Activated naive CD8-positive, alpha-beta T cell treated with anti-CD3 and anti-CD28 coated beads, Interleukin-2, amount 10 ng/mL, durations not matched to agents 7 days and 5 days (primary cell): Measurements from ENCODE around the gene CACNA1F. TPM values are rescaled to one million over a fixed set of nuclear protein-coding genes. Genes with fewer than 3 reads are reported as not detected.
A peak's percentile ranks its signal among the peaks of the same experiment; 100 is the strongest.

Experiments
- ATAC-seq: fragments of 150-1000 bp; cut with Tn5 transposase; one replicate; pipeline ENCODE4 v1.10.0; 2021; ENCODE audit warnings: low read depth, moderate library complexity
- POLR2A ChIA-PET: fragments of 350-600 bp; sonication (Branson Sonifier 250); formaldehyde crosslinking; loops from one replicate; lab custom pipeline; 2021; ENCODE audit warnings: antibody characterized with exemption; lab: Charles Lee
- DNase-seq: peaks from one replicate; pipeline ENCODE4 v3.0.0; 2021
- H3K27ac Mint-ChIP-seq: one replicate; pipeline ENCODE4 v1.8.0; 2022; ENCODE audit warnings: mild to moderate bottlenecking, mixed read lengths
- H3K27me3 Mint-ChIP-seq: one replicate; pipeline ENCODE4 v1.8.0; 2022; ENCODE audit warnings: mild to moderate bottlenecking, moderate library complexity, mixed read lengths
- H3K36me3 Mint-ChIP-seq: one replicate; pipeline ENCODE4 v1.8.0; 2021; ENCODE audit warnings: mild to moderate bottlenecking, mixed read lengths
- H3K4me1 Mint-ChIP-seq: one replicate; pipeline ENCODE4 v1.8.0; 2021; ENCODE audit warnings: mixed read lengths
- H3K4me3 Mint-ChIP-seq: one replicate; pipeline ENCODE4 v1.8.0; 2022; ENCODE audit warnings: mild to moderate bottlenecking, moderate library complexity, mixed read lengths
- H3K9me3 Mint-ChIP-seq: one replicate; pipeline ENCODE4 v1.8.0; 2021; ENCODE audit warnings: mixed read lengths
- total RNA-seq, 2 experiments: library from RNA; stranded (reverse); gene quantifications; one replicate each; pipeline ENCODE4 v1.2.3, GENCODE V29; 2021

Gene CACNA1F
- total RNA-seq, 2 experiments from 2014 or later: 1.7 to 2.2 TPM

DNA sequence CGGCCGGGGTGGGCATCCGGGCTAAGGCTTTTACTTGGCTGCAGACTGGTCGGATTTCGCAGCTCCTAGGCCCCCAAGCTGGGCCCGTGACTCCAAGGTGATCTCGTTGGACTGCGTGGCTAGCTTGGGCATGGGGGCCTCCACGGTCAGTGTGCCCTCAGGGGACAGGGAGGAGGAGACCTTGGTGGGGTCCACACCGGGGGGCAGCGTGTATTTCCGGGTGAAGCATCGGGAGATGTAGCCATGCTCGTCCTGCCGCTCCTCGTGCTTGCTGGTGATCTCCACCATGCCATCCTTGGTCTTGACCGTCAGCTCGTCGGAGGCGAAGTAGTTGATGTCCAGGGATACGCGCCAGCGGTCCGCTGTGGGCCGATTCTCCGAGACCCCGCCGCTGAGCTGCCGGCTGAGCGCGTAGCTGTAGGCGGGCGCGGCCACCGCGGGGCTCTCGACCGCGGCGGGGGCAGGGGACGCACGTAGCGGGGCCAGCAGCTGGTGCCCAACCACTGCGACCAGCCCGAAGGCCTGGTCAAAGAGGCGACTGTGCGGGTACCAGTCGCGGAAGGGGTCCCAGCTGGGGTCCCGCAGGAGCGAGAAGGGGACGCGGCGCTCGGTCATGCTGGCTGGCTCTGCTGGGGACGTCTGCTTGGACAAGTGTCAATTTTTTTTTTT lies 881 bp upstream of the CACNA1F start:
- no peak overlapping the region for H3K4me3 Mint-ChIP-seq
- ATAC-seq: no peak
- POLR2A ChIA-PET: interaction anchor here (1.7 kb wide), 1 partner anchor 25 kb away, joined by 4 read pairs; no protein-coding TSS in a partner anchor
- no peaks in the 10 kb centered on the region for H3K9me3 Mint-ChIP-seq
- DNase-seq: no peak
- H3K27ac Mint-ChIP-seq: no peak overlapping the region
- H3K27me3 Mint-ChIP-seq: no peaks in the 10 kb centered on the region
- H3K36me3 Mint-ChIP-seq: no peaks in the 10 kb centered on the region
- H3K4me1 Mint-ChIP-seq: peaks cover 27% of the 10 kb centered on the region

DNA sequence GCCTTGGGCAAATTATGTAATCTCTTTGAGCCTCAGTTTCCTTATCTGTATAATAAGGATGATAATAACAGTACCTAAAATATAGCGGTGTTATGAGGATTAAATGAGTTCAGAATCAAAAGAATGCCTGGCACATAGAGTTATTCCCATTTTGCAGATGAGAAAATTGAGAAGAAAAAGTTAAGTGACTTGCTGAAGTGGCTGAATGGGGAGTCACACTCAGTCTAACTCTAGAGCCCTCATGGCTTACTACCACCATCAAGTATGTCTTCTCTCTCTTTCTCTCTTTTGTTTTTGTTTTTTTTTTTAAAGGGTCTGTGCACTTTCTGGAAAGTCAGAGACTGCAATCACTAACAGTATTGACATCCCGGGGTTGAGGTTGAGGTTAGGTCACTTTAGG lies 615 bp downstream of the CACNA1F start:
- Mint-ChIP-seq H3K27me3 (no peaks in the 10 kb centered on the region), H3K36me3 (no peaks in the 10 kb centered on the region), H3K27ac (peak overlapping the region; percentile 45), H3K9me3 (no peaks in the 10 kb centered on the region), H3K4me1 (peaks cover 27% of the 10 kb centered on the region), H3K4me3 (no peak overlapping the region)
- no peak for DNase-seq
- no peak for ATAC-seq
- POLR2A ChIA-PET: no interaction called here

DNA sequence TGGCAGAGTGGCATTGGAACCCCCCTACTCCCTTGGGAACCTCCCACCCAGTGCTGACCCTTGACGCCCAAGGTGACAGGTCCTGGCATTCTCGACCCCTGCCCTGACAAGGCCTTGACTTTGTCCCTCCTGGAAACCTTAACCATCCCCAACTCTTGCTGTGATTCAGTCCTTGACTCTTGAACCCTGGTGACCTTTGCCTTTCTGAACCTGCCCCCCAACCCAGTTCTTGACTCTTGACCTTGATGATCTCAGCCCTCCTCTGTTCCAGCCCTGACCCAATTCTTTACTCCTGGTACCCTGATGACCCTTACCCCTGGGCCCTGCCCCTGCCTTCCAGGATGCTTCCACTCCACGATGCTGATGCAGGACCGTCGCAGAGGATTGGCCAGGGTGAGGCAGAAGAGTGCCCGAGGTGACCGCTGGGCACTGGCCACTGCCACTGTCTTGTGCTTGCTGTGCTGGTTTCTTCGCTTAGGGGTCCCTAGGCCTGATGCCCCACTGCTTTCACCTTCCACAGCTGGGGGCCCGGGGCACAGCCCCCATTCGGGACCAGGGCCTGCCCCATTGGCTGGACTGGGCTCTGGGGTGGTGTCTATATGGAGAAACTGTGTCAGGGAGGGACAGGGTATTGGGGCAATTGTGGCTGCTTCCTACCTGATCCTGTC lies 1.7 kb downstream of the CACNA1F start:
- H3K27ac Mint-ChIP-seq: peak overlapping the region; percentile 90
- no peak for ATAC-seq
- H3K27me3 Mint-ChIP-seq: no peaks in the 10 kb centered on the region
- POLR2A ChIA-PET: interaction anchor here (1.0 to 1.7 kb wide), 2 partner anchors 31 to 430 kb away, joined by 3 to 4 read pairs; partner anchors contain the start of genes HDAC6 and SYP
- peak overlapping the region; percentile 81 for H3K4me3 Mint-ChIP-seq
- peaks cover 19% of the 10 kb centered on the region for H3K4me1 Mint-ChIP-seq
- DNase-seq: no peak
- no peaks in the 10 kb centered on the region for H3K9me3 Mint-ChIP-seq
- H3K36me3 Mint-ChIP-seq: no peaks in the 10 kb centered on the region

DNA sequence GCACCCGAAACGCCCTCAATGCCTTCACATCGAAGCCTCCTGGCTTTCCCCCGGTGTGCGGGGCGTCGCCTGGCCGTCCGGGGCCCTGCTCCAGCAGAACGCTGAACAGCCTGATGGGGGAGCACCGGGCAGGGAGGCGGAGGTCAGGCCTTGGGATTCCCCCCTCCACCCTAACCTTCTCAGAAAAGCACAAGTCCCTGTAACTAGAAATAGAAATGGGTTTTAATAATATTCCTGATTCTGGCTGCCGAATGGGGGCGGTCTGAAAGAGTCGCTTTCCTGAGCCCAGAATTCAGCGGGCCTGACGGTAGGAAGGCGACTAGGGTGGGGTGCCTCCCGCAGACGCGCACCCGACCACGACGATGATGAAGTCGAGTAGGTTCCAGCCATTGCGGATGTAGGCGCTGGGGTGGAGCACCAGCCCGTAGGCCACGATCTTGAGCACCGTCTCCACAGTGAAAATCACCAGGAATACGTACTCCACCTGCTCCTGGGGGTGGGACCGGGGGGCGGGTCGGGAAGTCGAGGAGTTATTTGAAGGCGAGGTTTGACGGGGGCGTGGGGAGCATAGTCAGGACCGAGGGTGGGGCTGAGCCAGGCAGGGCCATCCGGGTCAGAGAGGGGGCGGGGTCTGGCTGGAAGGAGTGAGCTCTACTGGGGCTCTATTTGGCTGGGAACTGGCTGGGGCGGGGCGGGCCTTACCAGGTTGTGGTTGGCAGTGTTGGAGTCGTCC lies 2.5 kb downstream of the CACNA1F start:
- POLR2A ChIA-PET: interaction anchor here (0.8 to 1.7 kb wide), 4 partner anchors 30 to 429 kb away, joined by 3 to 4 read pairs (median 4); partner anchors contain the start of genes HDAC6 and SYP
- Mint-ChIP-seq H3K4me3 (peak overlapping the region; percentile 81), H3K27ac (peak overlapping the region; percentile 90), H3K36me3 (no peaks in the 10 kb centered on the region), H3K9me3 (no peaks in the 10 kb centered on the region), H3K27me3 (no peaks in the 10 kb centered on the region), H3K4me1 (peaks cover 19% of the 10 kb centered on the region)
- ATAC-seq (peak; percentile 80), DNase-seq (peak; percentile 74)

DNA sequence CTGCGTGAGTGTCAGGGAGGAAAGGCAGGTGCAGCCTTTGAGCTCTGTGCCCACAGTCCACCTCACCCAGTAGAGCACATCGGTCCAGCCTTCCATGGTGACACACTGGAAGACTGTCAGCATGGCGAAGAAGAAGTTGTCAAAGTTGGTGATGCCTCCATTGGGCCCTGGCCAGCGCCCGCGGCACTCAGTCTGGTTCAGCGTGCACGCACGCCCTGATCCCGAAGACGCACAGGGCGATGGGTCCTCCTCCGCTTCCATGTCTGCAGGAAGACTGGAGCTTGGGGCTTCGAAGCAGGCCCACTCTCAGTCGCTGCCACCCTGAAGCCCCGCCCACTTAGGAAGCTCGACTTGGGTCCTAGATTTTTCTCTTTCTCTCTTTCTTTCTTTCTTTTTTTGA lies 5.0 kb downstream of the CACNA1F start:
- DNase-seq: no peak
- Mint-ChIP-seq H3K4me1 (peaks cover 17% of the 10 kb centered on the region), H3K4me3 (no peak overlapping the region), H3K36me3 (no peaks in the 10 kb centered on the region), H3K27me3 (no peaks in the 10 kb centered on the region), H3K9me3 (no peaks in the 10 kb centered on the region), H3K27ac (no peak overlapping the region)
- ATAC-seq: no peak
- POLR2A ChIA-PET: no interaction called here

DNA sequence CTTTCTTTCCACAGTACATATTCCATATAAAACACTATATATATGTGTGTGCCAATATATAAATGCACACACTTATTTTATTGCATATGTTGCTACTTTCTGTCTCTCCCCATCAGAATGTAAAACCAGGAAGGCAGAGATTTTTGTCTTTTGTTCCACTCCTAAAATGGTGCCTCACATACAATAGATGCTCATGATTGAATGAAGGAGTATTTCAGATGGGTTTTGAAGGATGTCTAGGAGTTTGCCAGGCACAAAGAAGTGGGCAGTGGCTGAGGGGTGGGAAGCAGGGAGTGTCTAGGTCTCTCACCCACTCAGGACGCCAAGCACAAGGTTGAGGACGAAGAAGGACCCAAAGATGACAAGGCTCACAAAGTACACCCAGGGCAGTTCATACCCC lies 5.4 kb downstream of the CACNA1F start:
- no peak overlapping the region for H3K4me3 Mint-ChIP-seq
- H3K27me3 Mint-ChIP-seq: no peaks in the 10 kb centered on the region
- ATAC-seq (no peak), DNase-seq (no peak)
- peaks cover 16% of the 10 kb centered on the region for H3K4me1 Mint-ChIP-seq
- no peaks in the 10 kb centered on the region for H3K36me3 Mint-ChIP-seq
- POLR2A ChIA-PET: no interaction called here
- no peak overlapping the region for H3K27ac Mint-ChIP-seq
- H3K9me3 Mint-ChIP-seq: no peaks in the 10 kb centered on the region

DNA sequence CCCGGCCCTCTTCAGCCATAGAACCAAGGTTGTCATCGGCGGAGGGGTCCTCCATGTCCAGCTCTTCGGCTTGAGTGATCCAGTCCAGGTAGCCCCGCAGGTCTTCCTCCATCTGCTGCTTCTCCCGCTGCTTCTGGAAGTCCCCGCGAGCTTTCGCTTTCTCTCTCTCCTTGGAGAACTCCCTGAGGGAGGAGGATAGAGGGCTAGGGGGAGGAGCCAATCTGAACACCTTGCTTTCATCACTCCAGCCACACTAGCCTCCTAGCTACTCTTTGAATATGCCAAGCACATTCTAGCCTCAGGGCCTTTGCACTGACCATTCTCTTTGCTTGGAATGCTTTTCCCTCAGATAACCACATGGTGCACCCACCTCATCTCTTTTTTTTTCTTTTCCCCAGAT lies 6.2 kb downstream of the CACNA1F start:
- ATAC-seq: no peak
- POLR2A ChIA-PET: no interaction called here
- H3K4me1 Mint-ChIP-seq: peaks cover 14% of the 10 kb centered on the region
- H3K4me3 Mint-ChIP-seq: no peak overlapping the region
- DNase-seq: no peak
- H3K27me3 Mint-ChIP-seq: no peaks in the 10 kb centered on the region
- H3K27ac Mint-ChIP-seq: no peak overlapping the region
- H3K9me3 Mint-ChIP-seq: no peaks in the 10 kb centered on the region
- H3K36me3 Mint-ChIP-seq: no peaks in the 10 kb centered on the region

DNA sequence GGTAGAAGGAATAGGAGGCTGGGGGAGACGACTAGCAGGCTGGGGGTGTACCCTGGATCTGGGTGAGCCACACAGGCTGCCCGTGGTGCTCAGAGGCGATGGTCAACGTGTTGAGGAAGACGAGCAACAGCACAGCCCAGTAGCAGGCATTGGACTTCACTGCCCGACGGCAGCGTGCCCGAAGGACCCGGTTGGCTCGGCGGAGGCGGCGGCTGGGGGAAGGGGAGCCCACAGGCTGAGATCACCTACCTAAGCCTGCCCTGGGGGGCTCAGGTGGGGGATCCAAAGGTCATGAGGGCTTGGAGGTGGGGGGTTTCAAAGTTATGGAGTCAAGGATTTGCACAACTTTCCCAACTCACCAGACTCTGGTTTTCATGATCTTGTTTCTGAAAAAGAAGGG lies 7.3 kb downstream of the CACNA1F start:
- POLR2A ChIA-PET: no interaction called here
- Mint-ChIP-seq H3K27me3 (no peaks in the 10 kb centered on the region), H3K4me1 (peaks cover 8% of the 10 kb centered on the region), H3K4me3 (no peak overlapping the region), H3K27ac (no peak overlapping the region), H3K9me3 (no peaks in the 10 kb centered on the region), H3K36me3 (no peaks in the 10 kb centered on the region)
- ATAC-seq (no peak), DNase-seq (no peak)

DNA sequence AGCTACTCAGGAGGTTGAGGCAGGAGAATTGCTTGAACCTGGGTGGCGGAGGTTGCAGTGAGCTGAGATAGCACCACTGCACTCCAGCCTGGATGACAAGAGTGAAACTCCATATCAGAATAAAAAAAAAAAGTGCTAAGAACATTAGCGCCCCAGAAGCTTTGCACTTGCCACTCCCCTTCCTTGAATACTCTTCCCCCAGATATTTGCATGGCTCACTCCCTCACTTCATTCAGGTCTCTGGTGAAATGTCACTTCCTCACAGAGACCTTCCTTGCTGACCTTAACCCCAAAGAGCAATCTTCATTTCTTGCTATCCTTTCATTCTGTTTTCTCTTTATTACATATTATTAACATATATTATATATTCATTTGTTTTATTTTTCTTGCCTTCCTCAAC lies 11.3 kb downstream of the CACNA1F start:
- Mint-ChIP-seq H3K36me3 (no peaks in the 10 kb centered on the region), H3K27ac (no peak overlapping the region), H3K4me3 (no peak overlapping the region), H3K27me3 (no peaks in the 10 kb centered on the region), H3K9me3 (no peaks in the 10 kb centered on the region), H3K4me1 (peaks cover 1% of the 10 kb centered on the region)
- POLR2A ChIA-PET: no interaction called here
- DNase-seq (no peak), ATAC-seq (no peak)

DNA sequence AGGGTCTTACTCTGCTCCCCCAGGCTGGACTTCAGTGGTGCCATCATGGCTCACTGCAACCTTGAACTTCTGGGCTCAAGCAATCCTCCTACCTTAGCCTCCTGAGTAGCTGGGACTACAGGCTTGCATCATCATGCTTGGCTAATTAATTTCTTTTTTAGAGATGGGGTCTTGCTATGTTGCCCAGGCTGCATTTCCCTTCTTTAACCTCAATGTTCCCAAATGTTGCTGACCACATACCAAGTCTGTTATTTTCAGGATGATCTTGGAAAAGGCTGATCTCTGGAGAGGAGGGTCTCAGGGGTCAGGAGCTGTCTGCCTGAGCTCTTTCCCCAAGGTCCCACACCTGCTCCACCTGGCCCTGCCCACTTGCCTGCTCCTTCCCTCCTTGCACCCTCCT lies 13.0 kb downstream of the CACNA1F start:
- POLR2A ChIA-PET: no interaction called here
- H3K4me3 Mint-ChIP-seq: no peak overlapping the region
- H3K36me3 Mint-ChIP-seq: no peaks in the 10 kb centered on the region
- no peak overlapping the region for H3K27ac Mint-ChIP-seq
- DNase-seq (no peak), ATAC-seq (no peak)
- no peaks in the 10 kb centered on the region for H3K9me3 Mint-ChIP-seq
- peaks cover 1% of the 10 kb centered on the region for H3K4me1 Mint-ChIP-seq
- no peaks in the 10 kb centered on the region for H3K27me3 Mint-ChIP-seq

DNA sequence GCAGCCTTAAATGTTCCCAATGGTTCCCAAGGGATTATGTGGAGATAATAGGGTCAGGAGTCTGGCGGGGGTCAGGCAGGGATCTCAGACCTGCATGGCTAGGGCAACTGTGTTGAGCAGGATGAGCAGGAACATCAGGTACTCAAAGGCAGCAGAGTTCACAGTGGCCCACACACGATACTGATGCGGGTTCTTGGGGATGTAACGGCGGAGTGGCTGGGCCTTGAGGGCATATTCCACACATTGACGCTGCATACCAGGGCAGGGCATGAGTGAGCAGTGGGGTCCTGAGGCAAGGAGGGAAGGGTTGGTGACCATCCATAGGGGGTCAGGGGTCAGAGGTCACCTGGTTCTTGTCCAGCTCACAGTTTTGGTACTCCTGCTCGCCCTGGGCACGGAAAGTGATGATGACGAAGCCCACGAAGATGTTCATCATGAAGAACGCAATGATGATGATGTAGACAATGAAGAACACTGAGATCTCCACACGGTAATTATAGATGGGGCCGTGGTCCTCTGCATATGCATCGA lies 18.1 kb downstream of the CACNA1F start:
- Mint-ChIP-seq H3K27ac (no peak overlapping the region), H3K9me3 (no peaks in the 10 kb centered on the region), H3K27me3 (no peaks in the 10 kb centered on the region), H3K4me3 (no peak overlapping the region), H3K36me3 (no peaks in the 10 kb centered on the region), H3K4me1 (no peaks in the 10 kb centered on the region)
- ATAC-seq (no peak), DNase-seq (no peak)
- POLR2A ChIA-PET: no interaction called here

DNA sequence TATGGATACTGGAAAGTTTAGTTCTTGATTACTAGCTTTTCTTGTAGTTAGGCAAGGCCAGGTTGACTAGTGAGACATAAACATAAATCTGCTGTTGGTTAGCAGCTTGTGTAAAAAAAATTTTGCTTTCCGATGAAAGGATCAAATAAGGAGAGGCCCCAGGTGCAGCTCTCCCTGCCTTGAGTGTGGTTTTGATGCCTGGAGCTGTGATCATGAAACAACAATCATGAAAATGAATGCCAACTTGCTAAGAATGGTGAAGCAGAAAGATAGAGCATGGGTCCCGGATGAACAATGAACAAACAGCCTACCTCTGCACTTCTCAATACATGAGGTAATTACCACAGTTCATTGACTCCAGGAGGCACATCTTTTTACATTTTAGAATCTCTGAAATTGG lies 18.7 kb downstream of the CACNA1F start:
- Mint-ChIP-seq H3K4me1 (peaks cover 2% of the 10 kb centered on the region), H3K27me3 (no peaks in the 10 kb centered on the region), H3K27ac (no peak overlapping the region), H3K36me3 (no peaks in the 10 kb centered on the region), H3K9me3 (no peaks in the 10 kb centered on the region), H3K4me3 (no peak overlapping the region)
- POLR2A ChIA-PET: no interaction called here
- no peak for ATAC-seq
- no peak for DNase-seq

DNA sequence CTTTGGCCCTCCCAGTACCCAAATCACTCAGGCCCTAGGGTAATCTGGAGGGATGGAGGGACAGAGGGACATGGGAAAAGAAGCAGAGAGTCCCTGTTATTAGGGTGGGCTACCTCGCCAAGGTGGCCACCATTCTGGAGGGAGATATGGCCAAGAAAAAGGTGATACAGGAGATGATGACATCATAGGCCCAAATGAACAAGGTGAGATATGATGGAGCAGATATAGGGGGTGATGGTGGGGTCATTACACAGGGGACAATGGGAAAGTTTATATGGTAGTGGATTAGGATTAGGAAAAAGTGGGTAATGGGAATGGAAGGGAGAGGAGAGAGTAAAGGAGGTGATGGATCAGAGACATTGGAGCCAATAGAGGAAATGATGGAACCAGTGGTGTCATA lies 20.3 kb downstream of the CACNA1F start:
- DNase-seq: no peak
- Mint-ChIP-seq H3K27me3 (no peaks in the 10 kb centered on the region), H3K4me1 (peaks cover 5% of the 10 kb centered on the region), H3K4me3 (no peak overlapping the region), H3K36me3 (no peaks in the 10 kb centered on the region), H3K9me3 (no peaks in the 10 kb centered on the region), H3K27ac (no peak overlapping the region)
- POLR2A ChIA-PET: no interaction called here
- no peak for ATAC-seq
